Ishikawa (cell line): Measurements from ENCODE around the gene CLTC.

Source experiments
- MAX ChIP-seq: IDR thresholded peaks from 2 replicates; pipeline ENCODE4 v1.6.1; 2012
- REST ChIP-seq: IDR thresholded peaks from 2 replicates; pipeline ENCODE4 v1.6.1; 2012; ENCODE audit warnings: low read depth, mild to moderate bottlenecking

GRCh38 chr17:59643159-59644140, 23.8 kb downstream of the CLTC start:
- TF ChIP-seq MAX (no peak), REST (no peak)
